Stimulated activated memory B cell treated with anti-CD40 and anti-IgM and Interleukin-4, amounts not matched to agents 10 μg/mL and 1 μg/mL and 100 μg/mL, for 72 hours (primary cell): ENCODE measurements around the gene BACE1.
A peak's percentile ranks its signal among the peaks of the same experiment; 100 is the strongest.
"Not testable (repeated sequence)": the region's sequence is repeated elsewhere in the genome, so short reads cannot be mapped to it uniquely, and the experiment has no call there.

Experiments used
- ATAC-seq: fragments of 150-1000 bp; cut with Tn5 transposase; 2 replicates; pipeline ENCODE4 v1.10.0; 2021
- H3K27ac Mint-ChIP-seq: one replicate; pipeline ENCODE4 v1.8.0; 2022; ENCODE audit warnings: mild to moderate bottlenecking, mixed read lengths
- H3K27me3 Mint-ChIP-seq: one replicate; pipeline ENCODE4 v1.8.0; 2022; ENCODE audit warnings: mixed read lengths
- H3K36me3 Mint-ChIP-seq: one replicate; pipeline ENCODE4 v1.8.0; 2022; ENCODE audit warnings: mixed read lengths
- H3K4me1 Mint-ChIP-seq: one replicate; pipeline ENCODE4 v1.8.0; 2022; ENCODE audit warnings: mixed read lengths
- H3K4me3 Mint-ChIP-seq: one replicate; pipeline ENCODE4 v1.8.0; 2022; ENCODE audit warnings: mild to moderate bottlenecking, moderate library complexity, mixed read lengths
- H3K9me3 Mint-ChIP-seq: one replicate; pipeline ENCODE4 v1.8.0; 2022; ENCODE audit warnings: mixed read lengths

The BACE1 gene

GRCh38 chr11:117316197-117316961 is at the start of gene BACE1:
Gene BACE1, minus strand, starts transcription at chr11:117316256. Its CDS starts 461 bp downstream, at chr11:117315795.
- Mint-ChIP-seq H3K27me3 (peaks cover 62% of the 10 kb centered on the region), H3K4me3 (peak within 1 kb of the TSS; percentile 75), H3K9me3 (peaks cover 3% of the 10 kb centered on the region), H3K4me1 (peaks cover 17% of the 10 kb centered on the region), H3K27ac (no peak within 1 kb of the TSS), H3K36me3 (no peaks in the 10 kb centered on the region)
- ATAC-seq: peak; percentile 46

- Mint-ChIP-seq H3K4me3 (no peak overlapping the region), H3K27ac (no peak overlapping the region), H3K4me1 (no peaks in the 10 kb centered on the region), H3K27me3 (no peaks in the 10 kb centered on the region), H3K9me3 (no peaks in the 10 kb centered on the region), H3K36me3 (peaks cover 77% of the 10 kb centered on the region)
- ATAC-seq: no peak
Measured at GRCh38 chr11:117361432-117361831, 45.4 kb upstream of the BACE1 start.

- no peak overlapping the region for H3K4me3 Mint-ChIP-seq
- no peaks in the 10 kb centered on the region for H3K4me1 Mint-ChIP-seq
- H3K27ac Mint-ChIP-seq: no peak overlapping the region
- ATAC-seq: no peak
- peaks cover 70% of the 10 kb centered on the region for H3K36me3 Mint-ChIP-seq
- no peaks in the 10 kb centered on the region for H3K9me3 Mint-ChIP-seq
- H3K27me3 Mint-ChIP-seq: no peaks in the 10 kb centered on the region
Measured at GRCh38 chr11:117356126-117356890, 40.3 kb upstream of the BACE1 start.

- no peaks in the 10 kb centered on the region for H3K9me3 Mint-ChIP-seq
- H3K4me1 Mint-ChIP-seq: no peaks in the 10 kb centered on the region
- no peak for ATAC-seq
- no peak overlapping the region for H3K4me3 Mint-ChIP-seq
- no peak overlapping the region for H3K27ac Mint-ChIP-seq
- no peaks in the 10 kb centered on the region for H3K27me3 Mint-ChIP-seq
- peaks cover 64% of the 10 kb centered on the region for H3K36me3 Mint-ChIP-seq
Measured at GRCh38 chr11:117354550-117354949, 38.5 kb upstream of the BACE1 start.

- H3K9me3 Mint-ChIP-seq: no peaks in the 10 kb centered on the region
- H3K27ac Mint-ChIP-seq: no peak overlapping the region
- no peak overlapping the region for H3K4me3 Mint-ChIP-seq
- no peak for ATAC-seq
- no peaks in the 10 kb centered on the region for H3K27me3 Mint-ChIP-seq
- H3K36me3 Mint-ChIP-seq: peaks cover 73% of the 10 kb centered on the region
- H3K4me1 Mint-ChIP-seq: no peaks in the 10 kb centered on the region
Measured at GRCh38 chr11:117345039-117345438, 29.0 kb upstream of the BACE1 start.

GRCh38 chr11:117337076-117337475 is 21.0 kb upstream of the BACE1 start:
- Mint-ChIP-seq H3K4me1 (peaks cover 21% of the 10 kb centered on the region), H3K27ac (no peak overlapping the region), H3K9me3 (no peaks in the 10 kb centered on the region), H3K36me3 (peaks cover 56% of the 10 kb centered on the region), H3K27me3 (no peaks in the 10 kb centered on the region), H3K4me3 (no peak overlapping the region)
- no peak for ATAC-seq

- H3K4me1 Mint-ChIP-seq: peaks cover 22% of the 10 kb centered on the region
- no peak overlapping the region for H3K4me3 Mint-ChIP-seq
- H3K27me3 Mint-ChIP-seq: no peaks in the 10 kb centered on the region
- H3K27ac Mint-ChIP-seq: no peak overlapping the region
- no peaks in the 10 kb centered on the region for H3K9me3 Mint-ChIP-seq
- peaks cover 39% of the 10 kb centered on the region for H3K36me3 Mint-ChIP-seq
- ATAC-seq: no peak
Measured at GRCh38 chr11:117335399-117335798, 19.3 kb upstream of the BACE1 start.

GRCh38 chr11:117334896-117335295 is 18.8 kb upstream of the BACE1 start:
- H3K27me3 Mint-ChIP-seq: no peaks in the 10 kb centered on the region

GRCh38 chr11:117333917-117334316 is 17.9 kb upstream of the BACE1 start:
- Mint-ChIP-seq H3K27ac (no peak overlapping the region), H3K4me1 (peaks cover 29% of the 10 kb centered on the region), H3K4me3 (no peak overlapping the region), H3K36me3 (peaks cover 28% of the 10 kb centered on the region), H3K9me3 (no peaks in the 10 kb centered on the region), H3K27me3 (no peaks in the 10 kb centered on the region)
- ATAC-seq: no peak

More at GRCh38 chr11:117334896-117335295, 18.8 kb upstream of the BACE1 start:
- no peaks in the 10 kb centered on the region for H3K9me3 Mint-ChIP-seq
- ATAC-seq: no peak
- peaks cover 34% of the 10 kb centered on the region for H3K36me3 Mint-ChIP-seq
- peaks cover 27% of the 10 kb centered on the region for H3K4me1 Mint-ChIP-seq
- no peak overlapping the region for H3K4me3 Mint-ChIP-seq
- no peak overlapping the region for H3K27ac Mint-ChIP-seq

- Mint-ChIP-seq H3K27me3 (no peaks in the 10 kb centered on the region), H3K36me3 (peaks cover 18% of the 10 kb centered on the region), H3K9me3 (no peaks in the 10 kb centered on the region), H3K27ac (no peak overlapping the region), H3K4me3 (no peak overlapping the region), H3K4me1 (peaks cover 27% of the 10 kb centered on the region)
- no peak for ATAC-seq
Measured at GRCh38 chr11:117332843-117333242, 16.8 kb upstream of the BACE1 start.

- Mint-ChIP-seq H3K4me3 (no peak overlapping the region), H3K36me3 (no peaks in the 10 kb centered on the region), H3K9me3 (no peaks in the 10 kb centered on the region), H3K4me1 (peaks cover 12% of the 10 kb centered on the region), H3K27ac (no peak overlapping the region), H3K27me3 (no peaks in the 10 kb centered on the region)
- peak; percentile 16 for ATAC-seq
Measured at GRCh38 chr11:117328375-117329010, 12.4 kb upstream of the BACE1 start.

- Mint-ChIP-seq H3K4me3 (peak within 1 kb of the TSS; percentile 42), H3K27ac (no peak within 1 kb of the TSS), H3K9me3 (no peaks in the 10 kb centered on the region), H3K27me3 (no peaks in the 10 kb centered on the region), H3K4me1 (peaks cover 8% of the 10 kb centered on the region), H3K36me3 (no peaks in the 10 kb centered on the region)
- peak; percentile 97 for ATAC-seq
Measured at GRCh38 chr11:117327567-117328374, 11.7 kb upstream of the BACE1 start, which contains the start of gene CEP164. Gene CEP164, plus strand, starts transcription at chr11:117327854. Its CDS starts 10,733 bp downstream, at chr11:117338587.

GRCh38 chr11:117327255-117327566 is 11.2 kb upstream of the BACE1 start:
- not testable (repeated sequence) for H3K27ac Mint-ChIP-seq, H3K9me3 Mint-ChIP-seq, H3K27me3 Mint-ChIP-seq, ATAC-seq, H3K4me1 Mint-ChIP-seq, H3K36me3 Mint-ChIP-seq
- H3K4me3 Mint-ChIP-seq: peak overlapping the region; percentile 42

- Mint-ChIP-seq H3K4me1 (peaks cover 16% of the 10 kb centered on the region), H3K27me3 (peaks cover 36% of the 10 kb centered on the region), H3K27ac (no peak overlapping the region), H3K36me3 (no peaks in the 10 kb centered on the region), H3K4me3 (no peak overlapping the region), H3K9me3 (peaks cover 3% of the 10 kb centered on the region)
- ATAC-seq: no peak
Measured at GRCh38 chr11:117319214-117319840, 3.3 kb upstream of the BACE1 start.
